ENCODE data around the gene CTNNB1. TPM values are rescaled to one million over a fixed set of nuclear protein-coding genes. Genes with fewer than 3 reads are reported as not detected.
"Not testable (repeated sequence)": the region's sequence is repeated elsewhere in the genome, so short reads cannot be mapped to it uniquely, and the experiment has no call there.

CTNNB1 gene
- polyA plus RNA-seq, 2 donors, result 54.1 to 117 TPM

- WGBS, 2 donors, result 81 to 89% methylated on average over 11 of the region's 11 CpGs
- H3K27ac ChIP-seq (ENCODE audit: low read depth in 2 of 2, low read length in 1 of 2), result no peak overlapping the region
Observed at GRCh38 chr3:41265011-41265545, 65.8 kb downstream of the CTNNB1 start.

GRCh38 chr3:41265823-41266273, 66.5 kb downstream of the CTNNB1 start:
- WGBS, 2 donors, result 53 to 66% methylated on average over 3 of the region's 3 CpGs
- Histone ChIP-seq H3K36me3 (ENCODE audit: control insufficient read depth in 2 of 2, insufficient read depth in 2 of 2, low read length in 1 of 2) (no peaks in the 10 kb centered on the region), H3K27me3 (ENCODE audit: control insufficient read depth in 1 of 2, insufficient read depth in 2 of 2, low read length in 2 of 2) (no peaks in the 10 kb centered on the region), H3K4me1 (ENCODE audit: control insufficient read depth in 2 of 2, insufficient read depth in 2 of 2, low read length in 1 of 2) (peaks cover 0 to 2% of the 10 kb centered on the region in 2 donors), H3K9me3 (ENCODE audit: control insufficient read depth in 2 of 2, insufficient read depth in 1 of 2, low read depth in 1 of 2, low read length in 1 of 2) (no peaks in the 10 kb centered on the region), H3K4me3 (ENCODE audit: low read depth in 1 of 2, low read length in 2 of 2) (no peak overlapping the region), H3K27ac (ENCODE audit: low read depth in 2 of 2, low read length in 1 of 2) (no peak overlapping the region)

More at GRCh38 chr3:41265011-41265545, 65.8 kb downstream of the CTNNB1 start:
- Histone ChIP-seq H3K9me3 (ENCODE audit: control insufficient read depth in 2 of 2, insufficient read depth in 1 of 2, low read depth in 1 of 2, low read length in 1 of 2) (no peaks in the 10 kb centered on the region), H3K4me3 (ENCODE audit: low read depth in 1 of 2, low read length in 2 of 2) (no peak overlapping the region), H3K4me1 (ENCODE audit: control insufficient read depth in 2 of 2, insufficient read depth in 2 of 2, low read length in 1 of 2) (peaks cover 0 to 2% of the 10 kb centered on the region in 2 donors), H3K36me3 (ENCODE audit: control insufficient read depth in 2 of 2, insufficient read depth in 2 of 2, low read length in 1 of 2) (no peaks in the 10 kb centered on the region), H3K27me3 (ENCODE audit: control insufficient read depth in 1 of 2, insufficient read depth in 2 of 2, low read length in 2 of 2) (no peaks in the 10 kb centered on the region)

GRCh38 chr3:41267975-41268640, 68.8 kb downstream of the CTNNB1 start:
- Histone ChIP-seq H3K36me3 (ENCODE audit: control insufficient read depth in 2 of 2, insufficient read depth in 2 of 2, low read length in 1 of 2) (no peaks in the 10 kb centered on the region), H3K27ac (ENCODE audit: low read depth in 2 of 2, low read length in 1 of 2) (no peak overlapping the region), H3K4me3 (ENCODE audit: low read depth in 1 of 2, low read length in 2 of 2) (no peak overlapping the region), H3K27me3 (ENCODE audit: control insufficient read depth in 1 of 2, insufficient read depth in 2 of 2, low read length in 2 of 2) (no peaks in the 10 kb centered on the region), H3K4me1 (ENCODE audit: control insufficient read depth in 2 of 2, insufficient read depth in 2 of 2, low read length in 1 of 2) (peaks cover 0 to 2% of the 10 kb centered on the region in 2 donors), H3K9me3 (ENCODE audit: control insufficient read depth in 2 of 2, insufficient read depth in 1 of 2, low read depth in 1 of 2, low read length in 1 of 2) (no peaks in the 10 kb centered on the region)
- 82 to 86% methylated on average over 8 of the region's 8 CpGs for WGBS, 2 donors

- WGBS, 2 donors, result 92 to 98% methylated on average over 1 of the region's 1 CpG
- no peaks in the 10 kb centered on the region for H3K27me3 ChIP-seq (ENCODE audit: control insufficient read depth in 1 of 2, insufficient read depth in 2 of 2, low read length in 2 of 2)
Observed at GRCh38 chr3:41272667-41273066, 73.4 kb downstream of the CTNNB1 start.

GRCh38 chr3:41274944-41275668, 75.8 kb downstream of the CTNNB1 start:
- H3K4me1 ChIP-seq (ENCODE audit: control insufficient read depth in 2 of 2, insufficient read depth in 2 of 2, low read length in 1 of 2), result no peaks in the 10 kb centered on the region
- no peaks in the 10 kb centered on the region for H3K9me3 ChIP-seq (ENCODE audit: control insufficient read depth in 2 of 2, insufficient read depth in 1 of 2, low read depth in 1 of 2, low read length in 1 of 2)
- H3K27me3 ChIP-seq (ENCODE audit: control insufficient read depth in 1 of 2, insufficient read depth in 2 of 2, low read length in 2 of 2), result no peaks in the 10 kb centered on the region
- H3K36me3 ChIP-seq (ENCODE audit: control insufficient read depth in 2 of 2, insufficient read depth in 2 of 2, low read length in 1 of 2), result no peaks in the 10 kb centered on the region
- H3K27ac ChIP-seq (ENCODE audit: low read depth in 2 of 2, low read length in 1 of 2), result no peak overlapping the region
- H3K4me3 ChIP-seq (ENCODE audit: low read depth in 1 of 2, low read length in 2 of 2), result no peak overlapping the region

More at GRCh38 chr3:41272667-41273066, 73.4 kb downstream of the CTNNB1 start:
- Histone ChIP-seq H3K36me3 (ENCODE audit: control insufficient read depth in 2 of 2, insufficient read depth in 2 of 2, low read length in 1 of 2) (no peaks in the 10 kb centered on the region), H3K27ac (ENCODE audit: low read depth in 2 of 2, low read length in 1 of 2) (no peak overlapping the region), H3K4me3 (ENCODE audit: low read depth in 1 of 2, low read length in 2 of 2) (no peak overlapping the region), H3K4me1 (ENCODE audit: control insufficient read depth in 2 of 2, insufficient read depth in 2 of 2, low read length in 1 of 2) (no peaks in the 10 kb centered on the region), H3K9me3 (ENCODE audit: control insufficient read depth in 2 of 2, insufficient read depth in 1 of 2, low read depth in 1 of 2, low read length in 1 of 2) (no peaks in the 10 kb centered on the region)

GRCh38 chr3:41276191-41276590, 76.9 kb downstream of the CTNNB1 start:
- Histone ChIP-seq H3K9me3 (ENCODE audit: control insufficient read depth in 2 of 2, insufficient read depth in 1 of 2, low read depth in 1 of 2, low read length in 1 of 2) (no peaks in the 10 kb centered on the region), H3K27me3 (ENCODE audit: control insufficient read depth in 1 of 2, insufficient read depth in 2 of 2, low read length in 2 of 2) (no peaks in the 10 kb centered on the region), H3K4me3 (ENCODE audit: low read depth in 1 of 2, low read length in 2 of 2) (no peak overlapping the region), H3K27ac (ENCODE audit: low read depth in 2 of 2, low read length in 1 of 2) (no peak overlapping the region), H3K36me3 (ENCODE audit: control insufficient read depth in 2 of 2, insufficient read depth in 2 of 2, low read length in 1 of 2) (no peaks in the 10 kb centered on the region), H3K4me1 (ENCODE audit: control insufficient read depth in 2 of 2, insufficient read depth in 2 of 2, low read length in 1 of 2) (no peaks in the 10 kb centered on the region)
- 62 to 84% methylated on average over 4 of the region's 4 CpGs for WGBS, 2 donors

GRCh38 chr3:41277790-41278465, 78.6 kb downstream of the CTNNB1 start:
- H3K9me3 ChIP-seq (ENCODE audit: control insufficient read depth in 2 of 2, insufficient read depth in 1 of 2, low read depth in 1 of 2, low read length in 1 of 2), result no peaks in the 10 kb centered on the region
- H3K36me3 ChIP-seq (ENCODE audit: control insufficient read depth in 2 of 2, insufficient read depth in 2 of 2, low read length in 1 of 2), result no peaks in the 10 kb centered on the region
- no peaks in the 10 kb centered on the region for H3K27me3 ChIP-seq (ENCODE audit: control insufficient read depth in 1 of 2, insufficient read depth in 2 of 2, low read length in 2 of 2)
- no peaks in the 10 kb centered on the region for H3K4me1 ChIP-seq (ENCODE audit: control insufficient read depth in 2 of 2, insufficient read depth in 2 of 2, low read length in 1 of 2)
- H3K4me3 ChIP-seq (ENCODE audit: low read depth in 1 of 2, low read length in 2 of 2), result no peak overlapping the region
- WGBS, 2 donors, result 74 to 78% methylated on average over 16 of the region's 16 CpGs
- H3K27ac ChIP-seq (ENCODE audit: low read depth in 2 of 2, low read length in 1 of 2), result no peak overlapping the region

- H3K36me3 ChIP-seq (ENCODE audit: control insufficient read depth in 2 of 2, insufficient read depth in 2 of 2, low read length in 1 of 2); H3K9me3 ChIP-seq (ENCODE audit: control insufficient read depth in 2 of 2, insufficient read depth in 1 of 2, low read depth in 1 of 2, low read length in 1 of 2); H3K4me3 ChIP-seq (ENCODE audit: low read depth in 1 of 2, low read length in 2 of 2); H3K4me1 ChIP-seq (ENCODE audit: control insufficient read depth in 2 of 2, insufficient read depth in 2 of 2, low read length in 1 of 2); H3K27me3 ChIP-seq (ENCODE audit: control insufficient read depth in 1 of 2, insufficient read depth in 2 of 2, low read length in 2 of 2); H3K27ac ChIP-seq (ENCODE audit: low read depth in 2 of 2, low read length in 1 of 2): not testable (repeated sequence)
- 84 to 87% methylated on average over 3 of the region's 3 CpGs for WGBS, 2 donors
Observed at GRCh38 chr3:41284934-41285333, 85.6 kb downstream of the CTNNB1 start.

GRCh38 chr3:41286305-41286704, 87.0 kb downstream of the CTNNB1 start:
- WGBS, 2 donors, result 82 to 89% methylated on average over 6 of the region's 6 CpGs
- no peak overlapping the region for H3K4me3 ChIP-seq (ENCODE audit: low read depth in 1 of 2, low read length in 2 of 2)
- H3K27ac ChIP-seq (ENCODE audit: low read depth in 2 of 2, low read length in 1 of 2), result no peak overlapping the region
- no peaks in the 10 kb centered on the region for H3K27me3 ChIP-seq (ENCODE audit: control insufficient read depth in 1 of 2, insufficient read depth in 2 of 2, low read length in 2 of 2)
- no peaks in the 10 kb centered on the region for H3K36me3 ChIP-seq (ENCODE audit: control insufficient read depth in 2 of 2, insufficient read depth in 2 of 2, low read length in 1 of 2)
- H3K9me3 ChIP-seq (ENCODE audit: control insufficient read depth in 2 of 2, insufficient read depth in 1 of 2, low read depth in 1 of 2, low read length in 1 of 2), result no peaks in the 10 kb centered on the region
- no peaks in the 10 kb centered on the region for H3K4me1 ChIP-seq (ENCODE audit: control insufficient read depth in 2 of 2, insufficient read depth in 2 of 2, low read length in 1 of 2)

Measured in esophagus (tissue), 2 donors.